ENCODE results near the gene KIF26B.

KIF26B gene

GRCh38 chr1:245609354-245610150 is 454.8 kb downstream of the KIF26B start:
- Histone ChIP-seq H4K20me1 (ENCODE audit: insufficient read depth, low read length) (no peaks in the 10 kb centered on the region), H2AFZ (ENCODE audit: low read depth, low read length) (no peak overlapping the region), H3K4me2 (ENCODE audit: insufficient read depth, low read length) (no peak overlapping the region), H3K27ac (ENCODE audit: low read length) (no peak overlapping the region), H3K9me3 (ENCODE audit: insufficient read depth, low read length, severe bottlenecking) (no peaks in the 10 kb centered on the region), H3K79me2 (ENCODE audit: insufficient read depth, low read length) (no peaks in the 10 kb centered on the region), H3K9ac (ENCODE audit: low read depth, low read length) (no peak overlapping the region), H3K4me1 (ENCODE audit: insufficient read depth, low read length) (no peaks in the 10 kb centered on the region), H3K27me3 (ENCODE audit: insufficient read depth, low read length, poor library complexity) (peaks cover 9% of the 10 kb centered on the region), H3K4me3 (ENCODE audit: low read depth in 1 of 2, low read length in 2 of 2) (no peak overlapping the region), H3K36me3 (ENCODE audit: insufficient read depth, low read length) (no peaks in the 10 kb centered on the region)
- ATAC-seq (ENCODE audit: insufficient read depth, low read depth) (no peak), DNase-seq (no peak)
- TF ChIP-seq CTCF (IDR thresholded peaks at IDR 0.05; ENCODE audit: borderline replicate concordance, extremely low read depth, low read length, poor library complexity, severe bottlenecking), result no peak
- TF ChIP-seq EZH2 (IDR thresholded peaks at IDR 0.05; ENCODE audit: borderline replicate concordance, low read depth, low read length, severe bottlenecking), result no peak

- Histone ChIP-seq H2AFZ (ENCODE audit: low read depth, low read length) (no peak overlapping the region), H3K79me2 (ENCODE audit: insufficient read depth, low read length) (no peaks in the 10 kb centered on the region), H3K4me2 (ENCODE audit: insufficient read depth, low read length) (no peak overlapping the region), H3K4me1 (ENCODE audit: insufficient read depth, low read length) (no peaks in the 10 kb centered on the region), H3K27me3 (ENCODE audit: insufficient read depth, low read length, poor library complexity) (peaks cover 9% of the 10 kb centered on the region), H3K27ac (ENCODE audit: low read length) (no peak overlapping the region), H3K4me3 (ENCODE audit: low read depth in 1 of 2, low read length in 2 of 2) (no peak overlapping the region), H3K9me3 (ENCODE audit: insufficient read depth, low read length, severe bottlenecking) (no peaks in the 10 kb centered on the region), H3K36me3 (ENCODE audit: insufficient read depth, low read length) (no peaks in the 10 kb centered on the region), H3K9ac (ENCODE audit: low read depth, low read length) (no peak overlapping the region), H4K20me1 (ENCODE audit: insufficient read depth, low read length) (no peaks in the 10 kb centered on the region)
- DNase-seq (no peak), ATAC-seq (ENCODE audit: insufficient read depth, low read depth) (no peak)
- TF ChIP-seq CTCF (IDR thresholded peaks at IDR 0.05; ENCODE audit: borderline replicate concordance, extremely low read depth, low read length, poor library complexity, severe bottlenecking) (no peak), EZH2 (IDR thresholded peaks at IDR 0.05; ENCODE audit: borderline replicate concordance, low read depth, low read length, severe bottlenecking) (no peak)
Measured at GRCh38 chr1:245611251-245611650, 456.5 kb downstream of the KIF26B start.

- TF ChIP-seq EZH2 (IDR thresholded peaks at IDR 0.05; ENCODE audit: borderline replicate concordance, low read depth, low read length, severe bottlenecking) (no peak), CTCF (IDR thresholded peaks at IDR 0.05; ENCODE audit: borderline replicate concordance, extremely low read depth, low read length, poor library complexity, severe bottlenecking) (no peak)
- Histone ChIP-seq H3K79me2 (ENCODE audit: insufficient read depth, low read length) (no peaks in the 10 kb centered on the region), H4K20me1 (ENCODE audit: insufficient read depth, low read length) (no peaks in the 10 kb centered on the region), H3K9ac (ENCODE audit: low read depth, low read length) (no peak overlapping the region), H3K4me1 (ENCODE audit: insufficient read depth, low read length) (no peaks in the 10 kb centered on the region), H3K4me2 (ENCODE audit: insufficient read depth, low read length) (no peak overlapping the region), H3K9me3 (ENCODE audit: insufficient read depth, low read length, severe bottlenecking) (no peaks in the 10 kb centered on the region), H3K4me3 (ENCODE audit: low read depth in 1 of 2, low read length in 2 of 2) (no peak overlapping the region), H3K27ac (ENCODE audit: low read length) (no peak overlapping the region), H3K27me3 (ENCODE audit: insufficient read depth, low read length, poor library complexity) (no peaks in the 10 kb centered on the region), H3K36me3 (ENCODE audit: insufficient read depth, low read length) (no peaks in the 10 kb centered on the region), H2AFZ (ENCODE audit: low read depth, low read length) (no peak overlapping the region)
- ATAC-seq (ENCODE audit: insufficient read depth, low read depth) (no peak), DNase-seq (no peak)
Measured at GRCh38 chr1:245614476-245614875, 459.7 kb downstream of the KIF26B start.

Data from DND-41 (cell line).